GM12864 (cell line): Measurements from ENCODE around the gene LDHAL6B.
A peak's percentile ranks its signal among the peaks of the same experiment; 100 is the strongest.

Experiments
- DNase-seq: peaks from one replicate; pipeline ENCODE4 v3.0.0-alpha.2; 2011; ENCODE audit warnings: low read depth
- H3K4me3 ChIP-seq: 2 replicates; pipeline ENCODE4 v1.5.1; 2011; ENCODE audit warnings: mild to moderate bottlenecking, low read depth, low read length, control low read depth
- CTCF ChIP-seq: IDR thresholded peaks from 2 replicates; pipeline ENCODE4 v1.5.1; 2011; ENCODE audit warnings: low read depth, mild to moderate bottlenecking, moderate library complexity, low read length, control low read depth, inconsistent platforms; ENCODE audit errors: missing control alignments

The LDHAL6B gene

GRCh38 chr15:59249816-59250215, 43.2 kb downstream of the LDHAL6B start:
- no peak overlapping the region; the same call in 1 of the 2 replicates for H3K4me3 ChIP-seq
- TF ChIP-seq CTCF = no peak
- DNase-seq = no peak

- no peak for DNase-seq
- H3K4me3 ChIP-seq = no peak overlapping the region; the same call in 1 of the 2 replicates
- TF ChIP-seq CTCF = no peak
These were observed 43.6 kb downstream of the LDHAL6B start for GRCh38 chr15:59250249-59250648.

- TF ChIP-seq CTCF = no peak
- DNase-seq = peak; percentile 68
- peak overlapping the region; percentile 9; the same call in 1 of the 2 replicates for H3K4me3 ChIP-seq
These were observed 44.6 kb downstream of the LDHAL6B start for GRCh38 chr15:59251001-59251845.

- no peak overlapping the region for H3K4me3 ChIP-seq
- no peak for TF ChIP-seq CTCF
- no peak for DNase-seq
These were observed 45.5 kb downstream of the LDHAL6B start for GRCh38 chr15:59252137-59252536.

- DNase-seq = no peak
- no peak overlapping the region for H3K4me3 ChIP-seq
These were observed 49.2 kb downstream of the LDHAL6B start for GRCh38 chr15:59255680-59256336.

GRCh38 chr15:59256482-59256881, 49.8 kb downstream of the LDHAL6B start:
- no peak for TF ChIP-seq CTCF
- no peak overlapping the region for H3K4me3 ChIP-seq
- no peak for DNase-seq

More at GRCh38 chr15:59255680-59256336, 49.2 kb downstream of the LDHAL6B start:
- TF ChIP-seq CTCF = no peak

GRCh38 chr15:59257140-59257539, 50.5 kb downstream of the LDHAL6B start:
- no peak for TF ChIP-seq CTCF
- no peak for DNase-seq
- H3K4me3 ChIP-seq = no peak overlapping the region
